ENCODE data around the gene KMT2E.

DNA sequence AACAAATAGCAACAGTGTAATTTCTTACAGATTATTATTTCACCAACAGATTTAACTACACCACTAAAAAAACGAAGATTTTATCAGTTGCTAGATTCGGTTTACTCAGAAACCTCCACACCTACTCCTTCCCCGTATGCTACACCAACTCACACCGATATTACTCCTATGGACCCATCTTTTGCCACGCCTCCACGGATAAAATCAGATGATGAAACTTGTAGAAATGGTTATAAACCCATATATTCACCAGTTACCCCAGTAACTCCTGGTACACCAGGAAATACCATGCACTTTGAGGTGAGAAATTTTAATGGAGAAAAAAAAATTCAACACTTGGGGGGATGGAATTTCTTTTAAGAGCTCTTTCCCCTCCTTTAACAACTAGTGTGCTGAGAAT is 92.5 kb downstream of the KMT2E start:
- TF ChIP-seq, protein P1, sequence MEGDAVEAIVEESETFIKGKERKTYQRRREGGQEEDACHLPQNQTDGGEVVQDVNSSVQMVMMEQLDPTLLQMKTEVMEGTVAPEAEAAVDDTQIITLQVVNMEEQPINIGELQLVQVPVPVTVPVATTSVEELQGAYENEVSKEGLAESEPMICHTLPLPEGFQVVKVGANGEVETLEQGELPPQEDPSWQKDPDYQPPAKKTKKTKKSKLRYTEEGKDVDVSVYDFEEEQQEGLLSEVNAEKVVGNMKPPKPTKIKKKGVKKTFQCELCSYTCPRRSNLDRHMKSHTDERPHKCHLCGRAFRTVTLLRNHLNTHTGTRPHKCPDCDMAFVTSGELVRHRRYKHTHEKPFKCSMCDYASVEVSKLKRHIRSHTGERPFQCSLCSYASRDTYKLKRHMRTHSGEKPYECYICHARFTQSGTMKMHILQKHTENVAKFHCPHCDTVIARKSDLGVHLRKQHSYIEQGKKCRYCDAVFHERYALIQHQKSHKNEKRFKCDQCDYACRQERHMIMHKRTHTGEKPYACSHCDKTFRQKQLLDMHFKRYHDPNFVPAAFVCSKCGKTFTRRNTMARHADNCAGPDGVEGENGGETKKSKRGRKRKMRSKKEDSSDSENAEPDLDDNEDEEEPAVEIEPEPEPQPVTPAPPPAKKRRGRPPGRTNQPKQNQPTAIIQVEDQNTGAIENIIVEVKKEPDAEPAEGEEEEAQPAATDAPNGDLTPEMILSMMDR (tag by site-specific recombination; IDR thresholded peaks at IDR 0.05) = no peak
- TF ChIP-seq ZNF24 (tag by site-specific recombination; IDR thresholded peaks at IDR 0.05) = no peak
- TF ChIP-seq, protein P2, sequence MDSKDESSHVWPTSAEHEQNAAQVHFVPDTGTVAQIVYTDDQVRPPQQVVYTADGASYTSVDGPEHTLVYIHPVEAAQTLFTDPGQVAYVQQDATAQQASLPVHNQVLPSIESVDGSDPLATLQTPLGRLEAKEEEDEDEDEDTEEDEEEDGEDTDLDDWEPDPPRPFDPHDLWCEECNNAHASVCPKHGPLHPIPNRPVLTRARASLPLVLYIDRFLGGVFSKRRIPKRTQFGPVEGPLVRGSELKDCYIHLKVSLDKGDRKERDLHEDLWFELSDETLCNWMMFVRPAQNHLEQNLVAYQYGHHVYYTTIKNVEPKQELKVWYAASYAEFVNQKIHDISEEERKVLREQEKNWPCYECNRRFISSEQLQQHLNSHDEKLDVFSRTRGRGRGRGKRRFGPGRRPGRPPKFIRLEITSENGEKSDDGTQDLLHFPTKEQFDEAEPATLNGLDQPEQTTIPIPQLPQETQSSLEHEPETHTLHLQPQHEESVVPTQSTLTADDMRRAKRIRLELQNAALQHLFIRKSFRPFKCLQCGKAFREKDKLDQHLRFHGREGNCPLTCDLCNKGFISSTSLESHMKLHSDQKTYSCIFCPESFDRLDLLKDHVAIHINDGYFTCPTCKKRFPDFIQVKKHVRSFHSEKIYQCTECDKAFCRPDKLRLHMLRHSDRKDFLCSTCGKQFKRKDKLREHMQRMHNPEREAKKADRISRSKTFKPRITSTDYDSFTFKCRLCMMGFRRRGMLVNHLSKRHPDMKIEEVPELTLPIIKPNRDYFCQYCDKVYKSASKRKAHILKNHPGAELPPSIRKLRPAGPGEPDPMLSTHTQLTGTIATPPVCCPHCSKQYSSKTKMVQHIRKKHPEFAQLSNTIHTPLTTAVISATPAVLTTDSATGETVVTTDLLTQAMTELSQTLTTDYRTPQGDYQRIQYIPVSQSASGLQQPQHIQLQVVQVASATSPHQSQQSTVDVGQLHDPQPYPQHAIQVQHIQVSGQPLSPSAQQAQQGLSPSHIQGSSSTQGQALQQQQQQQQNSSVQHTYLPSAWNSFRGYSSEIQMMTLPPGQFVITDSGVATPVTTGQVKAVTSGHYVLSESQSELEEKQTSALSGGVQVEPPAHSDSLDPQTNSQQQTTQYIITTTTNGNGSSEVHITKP (tag by site-specific recombination; IDR thresholded peaks at IDR 0.05) = no peak

Measured in HEK293 (cell line).